HG03196 (cell line): ENCODE results near the gene ANKRD9.
"Not testable (repeated sequence)": the region's sequence is repeated elsewhere in the genome, so short reads cannot be mapped to it uniquely, and the experiment has no call there.

Source experiments
- ATAC-seq: cut with Tn5 transposase; IDR thresholded peaks from one replicate; pipeline ENCODE4 v1.9.1; 2021; ENCODE audit not compliant: unreplicated experiment

ANKRD9 gene

DNA sequence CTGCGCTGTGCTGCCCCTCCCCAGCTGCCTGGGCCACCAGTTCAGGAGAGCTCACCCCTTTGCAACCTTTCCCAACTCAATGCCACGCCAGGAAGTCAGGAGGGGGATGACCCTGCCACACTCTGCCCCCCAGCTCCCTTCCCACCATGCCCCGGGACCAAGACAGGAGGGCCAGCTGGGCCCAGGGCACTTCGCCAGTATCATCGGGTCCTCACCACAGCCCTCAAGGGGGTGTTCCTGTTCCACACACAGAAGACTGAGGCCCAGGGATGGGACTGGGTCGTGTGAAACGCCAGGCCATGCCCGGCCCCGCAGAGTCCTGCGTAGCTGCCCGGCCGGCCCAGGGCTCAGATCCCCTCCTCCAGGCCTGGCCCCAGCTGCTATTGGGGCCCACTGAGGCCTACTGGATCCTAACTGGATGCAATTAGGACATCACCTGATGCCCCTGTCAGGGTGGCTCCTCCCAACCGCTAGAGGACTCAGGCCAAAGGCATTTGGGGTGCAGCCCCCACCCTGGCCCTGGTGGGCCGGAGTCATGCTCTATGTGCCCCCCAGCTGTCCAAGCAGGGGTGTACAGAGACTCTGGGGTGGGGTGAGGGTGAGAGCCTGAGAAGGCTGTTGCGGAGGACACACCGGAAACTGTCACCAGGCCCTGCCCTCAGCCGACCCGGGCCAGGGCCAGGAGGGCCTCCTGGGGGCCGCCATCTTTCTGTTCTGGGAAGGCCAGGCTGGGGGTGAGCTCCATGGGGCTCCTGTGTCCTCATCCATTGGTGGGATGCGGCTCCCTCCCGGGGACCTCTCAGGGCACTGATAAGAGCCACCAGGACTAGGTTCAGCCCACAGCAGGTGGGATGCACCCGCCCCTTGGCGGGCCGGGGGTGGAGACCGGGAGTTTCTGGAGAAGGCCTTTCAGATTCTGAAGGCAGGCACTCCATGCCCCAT, 29.3 kb upstream of the ANKRD9 start:
- no peak for ATAC-seq

DNA sequence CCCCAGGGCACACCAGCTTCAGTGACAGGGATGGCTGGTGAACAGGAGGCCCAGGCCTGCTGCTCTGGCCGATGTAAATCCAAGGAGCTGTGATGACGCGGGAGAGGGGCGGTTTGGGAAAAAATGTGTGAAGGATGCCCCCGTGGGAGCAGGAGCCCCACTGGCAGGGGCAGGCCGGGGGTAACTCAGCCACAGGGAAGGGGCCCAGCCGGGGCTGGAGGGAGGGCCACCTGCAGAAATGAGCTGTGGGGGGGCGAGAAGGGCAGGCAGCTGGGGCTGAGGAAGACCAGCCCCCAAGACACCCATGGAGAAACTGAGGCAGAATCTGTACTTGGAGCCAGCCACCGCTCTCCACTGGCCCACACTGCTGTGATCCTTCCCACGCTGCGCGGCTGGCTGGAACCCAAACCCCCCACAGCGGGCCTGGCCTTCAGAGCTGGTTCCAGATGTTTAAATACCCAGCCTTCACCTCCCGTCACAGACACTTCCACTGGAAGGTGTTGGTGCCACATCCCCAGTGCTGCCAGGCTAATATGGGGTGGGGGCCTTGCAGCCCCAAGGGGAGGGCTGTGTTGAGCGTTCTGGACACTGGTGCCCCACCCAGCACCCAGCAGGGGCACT, 28.5 kb upstream of the ANKRD9 start:
- no peak for ATAC-seq

DNA sequence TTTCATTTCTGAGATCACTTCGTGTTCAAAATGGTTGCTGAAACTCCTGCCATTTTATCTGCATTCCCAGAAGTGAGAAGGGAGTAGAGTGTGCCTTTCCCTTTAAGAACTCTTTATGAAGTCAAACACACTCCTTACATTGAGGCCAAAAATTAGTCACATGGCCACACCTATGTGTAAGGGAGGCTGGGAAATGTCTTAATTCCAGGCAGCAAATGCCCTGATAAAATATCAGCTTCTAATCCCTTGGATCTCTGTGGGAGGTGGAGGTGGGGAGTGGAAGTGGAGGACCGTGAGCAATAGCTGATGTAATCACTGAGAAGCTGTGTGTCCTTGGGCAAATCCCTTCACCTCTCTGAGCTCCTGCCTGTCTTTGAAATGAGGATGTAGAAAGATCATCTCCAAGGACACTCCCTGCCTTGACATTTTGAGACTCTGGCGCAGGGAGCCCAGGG, 22.7 kb upstream of the ANKRD9 start:
- no peak for ATAC-seq

DNA sequence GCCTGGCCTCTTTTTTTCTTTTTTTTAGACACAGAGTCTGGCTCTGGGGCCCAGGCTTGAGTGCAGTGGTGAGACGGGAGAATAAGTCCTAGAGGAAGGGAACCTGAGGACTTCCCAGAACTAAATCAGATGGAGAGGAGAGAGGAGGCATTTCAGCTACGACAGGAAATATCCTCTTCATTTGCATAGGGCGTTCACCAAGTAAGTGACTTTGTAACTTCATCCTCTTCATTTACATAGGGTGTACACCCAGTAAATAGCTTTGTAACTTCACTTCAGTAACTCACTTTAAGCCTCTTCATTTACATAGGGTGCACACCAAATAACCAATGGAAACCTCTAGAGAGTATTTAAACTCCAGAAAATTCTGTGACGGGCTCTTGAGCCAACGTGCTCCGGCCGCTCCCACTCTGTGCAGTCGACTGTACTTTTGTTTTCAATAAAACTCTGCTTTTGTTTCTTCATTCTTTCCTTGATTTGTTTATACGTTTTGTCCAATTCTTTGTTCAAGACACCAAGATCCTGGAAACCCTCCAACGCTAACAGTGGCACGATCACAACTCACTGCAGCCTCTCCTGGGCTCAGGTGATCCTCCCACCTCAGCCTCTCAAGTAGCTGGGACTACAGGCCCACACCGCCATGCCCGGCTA, 21.4 kb upstream of the ANKRD9 start:
- ATAC-seq = no peak

DNA sequence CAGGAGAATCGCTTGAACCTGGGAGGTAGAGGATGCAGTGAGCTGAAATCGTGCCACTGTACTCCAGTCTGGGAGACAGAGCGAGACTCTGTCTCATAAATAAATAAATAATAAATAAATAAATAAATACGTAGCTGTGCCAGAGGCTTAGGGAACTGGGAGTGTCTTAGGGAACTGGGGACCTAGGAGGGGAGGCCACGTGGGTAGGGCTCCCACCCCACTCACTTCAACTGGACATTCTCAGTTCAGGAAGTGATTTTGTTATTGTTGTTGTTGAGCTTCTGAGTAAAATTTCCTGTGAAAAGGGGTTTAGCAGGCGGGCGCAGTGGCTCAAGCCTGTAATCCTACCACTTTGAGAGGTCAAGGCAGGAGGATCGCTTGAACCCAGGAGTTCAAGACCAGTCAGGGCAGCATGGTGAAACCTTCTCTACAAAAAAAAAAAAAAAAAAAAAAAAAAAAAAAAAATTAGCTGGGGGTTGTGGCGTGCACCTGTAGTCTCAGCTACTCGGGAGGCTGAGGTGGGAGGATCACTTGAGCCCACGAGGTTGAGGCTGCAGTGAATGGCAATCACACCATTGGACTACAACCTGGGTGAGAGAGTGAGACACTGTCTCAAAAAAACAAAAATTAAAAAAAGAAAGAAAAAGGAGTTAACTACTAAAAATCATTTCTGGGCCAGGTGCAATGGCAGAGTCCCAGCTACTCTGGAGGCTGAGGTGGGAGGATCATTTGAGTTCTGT, 19.0 kb upstream of the ANKRD9 start:
- ATAC-seq = no peak

DNA sequence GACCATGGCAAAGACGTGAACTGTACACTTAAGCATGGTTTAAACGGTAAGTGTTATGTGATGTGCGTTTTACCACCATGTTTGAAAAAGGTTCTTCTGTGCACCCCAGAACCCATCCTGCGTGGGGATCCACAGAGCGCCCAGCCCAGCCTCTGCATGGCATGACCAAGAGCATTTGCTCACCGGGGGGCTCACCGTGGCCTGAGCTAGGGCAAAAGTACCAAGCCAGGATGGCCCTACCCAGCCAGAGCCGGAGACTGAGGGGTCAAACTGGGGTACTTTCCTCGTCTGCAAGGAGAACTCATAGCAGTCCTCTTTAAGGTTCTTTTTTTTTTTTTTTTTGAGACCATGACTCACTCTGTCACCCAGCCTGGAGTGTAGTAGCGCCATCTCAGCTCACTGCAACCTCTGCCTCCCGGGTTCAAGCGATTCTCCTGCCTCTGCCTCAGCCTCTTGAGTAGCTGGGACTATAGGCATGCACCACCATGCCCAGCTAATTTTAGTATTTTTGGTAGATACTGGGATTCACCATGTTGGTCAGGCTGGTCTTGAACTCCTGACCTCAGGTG, 16.4 kb upstream of the ANKRD9 start:
- no peak for ATAC-seq

DNA sequence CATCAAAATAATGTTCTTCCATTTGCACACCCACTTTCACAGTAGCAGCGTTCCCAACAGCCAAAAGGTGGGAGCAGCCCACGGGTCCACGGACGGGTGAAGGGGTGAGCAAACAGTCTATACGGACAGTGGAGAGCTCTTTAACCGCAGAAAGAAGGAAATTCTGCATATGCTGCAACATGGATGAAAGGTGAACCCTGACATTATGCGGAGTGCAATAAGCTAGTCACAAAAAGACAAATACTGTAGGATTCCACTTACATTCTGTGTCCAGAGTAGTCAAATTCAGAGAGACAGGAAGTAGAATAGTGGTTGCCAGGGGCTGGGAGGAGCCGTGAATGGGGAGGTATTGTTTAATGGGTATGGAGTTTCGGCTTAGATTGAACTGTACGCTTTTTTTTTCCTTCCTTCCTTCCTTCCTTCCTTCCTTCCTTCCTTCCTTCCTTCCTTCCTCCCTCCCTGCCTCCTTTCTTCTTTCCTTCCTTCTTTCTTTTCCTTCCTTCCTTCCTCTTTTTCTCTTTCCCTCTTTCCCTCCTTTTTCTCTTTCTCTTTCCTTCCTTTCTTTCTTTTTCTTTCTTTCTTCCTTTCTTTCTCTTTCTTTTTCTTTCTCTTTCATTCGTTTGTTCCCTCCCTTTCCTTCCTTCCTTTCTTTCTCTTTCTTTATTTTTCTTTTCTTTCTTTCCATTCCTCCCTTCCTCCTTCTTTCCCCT, 15.8 kb upstream of the ANKRD9 start:
- ATAC-seq = no peak

DNA sequence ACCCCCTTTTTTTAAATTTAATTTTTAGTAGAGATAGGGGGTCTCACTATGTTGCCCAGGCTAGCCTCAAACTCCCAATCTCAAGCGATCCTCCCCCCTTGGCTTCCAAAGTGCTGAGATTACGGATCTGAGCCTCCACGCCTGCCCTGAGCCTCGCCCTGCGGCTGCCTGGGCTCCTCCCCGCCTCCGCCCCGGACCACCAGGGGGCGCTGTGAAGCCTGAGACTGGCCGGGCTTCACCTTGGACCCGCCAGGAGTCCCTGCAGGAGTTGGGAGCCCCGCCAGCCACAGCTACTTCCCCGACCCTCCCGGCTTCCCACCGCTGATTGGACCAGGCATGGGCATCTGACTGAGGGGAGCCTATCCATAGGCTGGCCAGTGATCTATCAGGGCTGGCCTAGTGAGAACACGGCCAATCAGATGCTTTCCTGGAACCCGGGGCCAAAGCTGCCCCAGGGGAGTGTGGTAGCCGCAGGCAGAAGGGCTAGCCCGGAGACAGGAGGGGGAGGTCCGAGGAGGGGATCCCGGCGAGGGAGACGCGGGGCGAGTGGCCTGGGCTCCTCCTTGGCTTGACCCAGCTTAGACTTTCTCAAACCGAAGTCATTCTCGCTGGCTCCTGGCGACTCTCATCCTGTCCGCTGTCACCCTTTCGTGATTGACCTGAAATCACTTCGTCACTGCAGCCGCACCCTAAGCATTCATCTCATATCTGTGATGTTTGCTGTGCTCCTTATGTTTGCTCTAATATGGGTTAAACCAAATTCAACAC, 15.1 kb upstream of the ANKRD9 start:
- ATAC-seq = peak; percentile 94

DNA sequence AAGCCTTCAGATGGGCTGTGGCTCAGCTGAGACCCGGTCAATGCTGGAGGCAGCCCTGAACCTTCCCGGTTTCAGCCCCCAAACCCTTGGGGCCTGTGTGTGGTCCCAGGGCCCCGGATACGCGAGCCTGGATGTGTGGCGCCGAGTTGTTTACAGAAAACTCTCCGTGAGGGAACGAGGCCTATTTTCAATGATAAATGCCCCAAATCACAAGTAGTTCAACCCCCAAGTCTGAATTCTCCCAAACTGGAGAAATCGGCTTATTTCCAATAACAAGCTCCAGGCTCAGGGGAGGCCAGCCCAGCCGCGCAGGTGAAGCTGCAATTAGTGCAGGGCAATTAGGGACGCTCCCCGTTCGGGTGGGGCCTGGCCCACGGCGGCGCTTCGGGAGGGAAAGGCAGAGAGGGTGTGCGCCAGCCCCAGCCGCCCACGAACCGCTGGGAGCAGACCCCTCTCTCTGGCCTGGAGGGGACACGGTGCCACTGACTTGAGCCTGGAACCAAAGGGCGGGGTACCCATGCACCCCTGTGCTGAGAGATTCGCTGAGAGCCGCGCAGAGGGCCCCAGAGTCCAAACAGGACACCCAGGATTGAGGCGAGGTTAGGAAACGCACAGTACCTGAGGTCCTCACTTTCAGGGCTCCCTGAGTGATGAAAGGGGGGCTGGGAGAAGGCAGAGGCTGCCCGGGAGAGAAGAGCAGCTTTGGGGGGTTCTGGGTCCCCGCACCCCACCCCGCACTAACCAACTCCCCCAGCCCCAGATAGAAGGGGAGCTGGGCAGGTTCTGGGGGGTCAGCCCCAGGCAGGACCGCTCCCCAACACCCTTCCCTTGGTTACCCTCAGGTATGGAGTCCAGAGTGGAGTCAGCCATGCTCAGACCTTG, 14.2 kb upstream of the ANKRD9 start:
- ATAC-seq = peak; percentile 11

DNA sequence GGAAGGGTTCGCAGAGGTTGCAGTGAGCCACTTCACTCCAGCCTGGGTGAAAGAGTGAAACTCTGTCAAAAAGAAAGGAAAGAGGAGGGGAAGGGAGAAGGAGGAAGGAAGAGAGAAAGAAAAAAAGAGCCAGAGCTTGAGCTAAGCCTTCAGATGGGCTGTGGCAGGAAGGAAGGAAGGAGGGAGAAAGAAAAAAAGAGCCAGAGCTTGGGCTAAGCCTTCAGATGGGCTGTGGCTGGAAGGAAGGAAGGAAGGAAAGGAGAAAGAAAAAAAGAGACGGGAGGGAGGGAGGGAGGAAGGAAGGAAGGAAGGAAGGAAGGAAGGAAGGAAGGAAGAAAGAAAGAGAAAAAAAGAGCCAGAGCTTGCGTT, 13.6 kb upstream of the ANKRD9 start:
- no peak for ATAC-seq

DNA sequence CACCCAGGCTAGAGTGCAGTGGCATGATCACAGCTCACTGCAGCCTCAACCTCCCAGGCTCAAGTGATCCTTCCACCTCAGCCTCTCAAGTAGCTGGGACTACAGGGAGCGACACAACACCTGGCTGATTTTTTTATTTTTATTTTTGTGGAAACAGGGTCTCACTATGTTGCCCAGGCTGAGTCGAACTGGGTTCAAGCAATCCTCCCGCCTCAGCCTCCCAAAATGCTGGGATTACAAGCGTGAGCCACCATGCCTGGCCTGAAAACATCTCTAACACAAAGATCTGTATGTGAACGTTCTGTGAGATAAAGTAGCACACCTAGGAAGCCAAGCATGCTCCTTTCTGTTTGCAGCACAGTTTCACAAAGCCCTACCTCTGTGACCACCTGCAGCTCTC, 10.1 kb upstream of the ANKRD9 start:
- not testable (repeated sequence) for ATAC-seq

DNA sequence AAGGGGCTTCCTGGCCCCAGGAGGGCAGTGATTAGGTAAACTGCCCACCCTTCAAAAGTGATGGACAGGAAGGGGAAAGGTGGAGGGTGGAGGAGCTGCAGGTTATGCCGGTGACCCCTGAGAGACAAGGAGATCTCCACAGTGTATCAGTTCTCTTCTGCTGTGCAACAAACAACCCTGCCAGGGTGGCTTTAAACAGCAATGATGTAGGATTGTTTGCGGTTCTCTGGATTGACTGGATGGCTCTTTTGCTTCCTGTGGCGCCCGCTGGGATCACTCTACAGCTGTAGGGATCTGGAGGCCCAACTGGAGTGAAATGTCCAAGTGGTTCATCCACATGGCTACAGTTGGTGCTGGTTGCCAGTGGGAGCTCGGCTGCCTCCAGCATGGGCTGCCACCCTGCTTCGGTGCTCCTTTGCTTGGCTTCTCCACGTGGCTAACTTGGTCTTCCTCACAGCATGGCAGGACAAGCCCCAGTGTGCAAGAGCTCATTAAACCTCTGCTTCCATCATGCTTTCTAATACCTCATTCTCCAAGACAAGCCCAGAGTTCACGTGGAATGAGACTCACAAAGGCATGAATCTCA, 8.6 kb upstream of the ANKRD9 start:
- no peak for ATAC-seq

DNA sequence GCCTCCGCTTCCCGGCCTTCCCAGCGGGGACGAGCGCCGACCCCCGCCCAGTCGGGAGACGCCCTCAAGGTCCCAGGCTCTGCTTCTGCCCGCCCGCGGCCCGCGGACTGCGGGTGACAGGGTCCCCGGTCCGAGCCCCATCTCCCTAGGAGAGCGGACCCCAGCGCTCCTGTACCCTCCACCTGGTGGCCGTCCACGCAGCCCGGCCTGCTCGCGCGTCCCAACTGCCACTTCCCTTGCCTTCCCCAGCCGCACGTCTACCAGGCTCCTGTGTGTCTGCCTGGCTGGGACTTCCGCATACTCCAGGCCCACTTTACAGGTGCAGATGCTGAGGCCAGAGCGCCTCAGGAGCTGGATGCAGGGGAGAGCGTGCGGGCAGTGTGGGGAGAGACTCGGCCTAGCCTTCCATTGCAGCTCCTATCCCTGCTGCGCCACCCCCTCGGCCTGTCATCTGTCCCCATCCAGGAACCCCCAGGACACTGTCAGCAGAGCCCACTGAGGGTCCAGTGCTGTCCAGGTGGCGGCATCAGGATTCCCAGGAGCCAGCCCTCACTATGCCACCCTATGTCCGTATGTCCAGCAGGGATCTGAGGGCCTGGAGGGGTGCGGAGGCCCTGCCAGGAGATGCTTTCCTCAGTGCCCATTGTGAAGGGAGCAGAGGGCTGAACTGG, 8.0 kb upstream of the ANKRD9 start:
- no peak for ATAC-seq

DNA sequence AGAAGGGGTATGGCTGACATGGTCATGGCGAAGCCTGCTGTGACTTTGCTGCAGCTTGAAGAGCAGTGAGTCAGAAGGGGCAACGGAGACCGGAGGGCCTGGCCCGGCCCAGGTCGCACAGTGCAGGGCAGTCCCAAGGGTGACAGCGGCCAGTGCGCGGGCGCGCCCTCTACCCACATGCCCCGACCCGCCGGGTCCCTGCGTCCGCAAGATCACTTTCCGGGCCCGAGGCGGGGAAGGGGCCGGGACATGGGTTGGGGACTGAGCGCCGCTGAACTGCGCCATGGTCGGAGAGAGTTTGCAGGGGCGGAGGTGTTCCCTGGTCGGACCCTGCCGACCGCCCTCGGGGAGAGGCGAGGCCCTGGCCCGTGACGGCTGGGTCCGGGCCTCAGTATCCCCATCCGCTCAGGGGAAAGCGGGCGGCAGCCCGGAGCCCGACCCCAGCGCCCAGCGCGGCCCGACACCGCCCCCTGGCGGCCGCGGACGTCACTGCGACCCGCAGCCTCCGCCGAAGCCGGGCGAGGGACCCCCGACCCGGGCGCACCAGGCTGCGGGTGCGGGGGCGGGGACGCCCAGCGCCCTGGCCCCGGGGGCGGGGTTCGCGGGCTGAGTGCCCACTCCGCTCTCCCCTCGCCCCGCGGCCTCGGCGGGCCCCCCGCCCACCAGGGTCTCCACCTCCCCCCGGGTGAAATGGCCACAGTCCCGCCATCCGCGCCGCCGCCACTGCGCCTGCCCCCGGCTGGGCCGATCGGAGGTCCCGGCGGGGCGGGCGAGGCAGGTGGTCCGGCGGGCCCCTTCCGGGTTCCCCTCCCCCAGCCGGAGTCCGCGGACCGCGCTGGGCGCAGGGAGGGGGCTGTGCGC, 7.2 kb upstream of the ANKRD9 start:
- ATAC-seq = peak; percentile 56

DNA sequence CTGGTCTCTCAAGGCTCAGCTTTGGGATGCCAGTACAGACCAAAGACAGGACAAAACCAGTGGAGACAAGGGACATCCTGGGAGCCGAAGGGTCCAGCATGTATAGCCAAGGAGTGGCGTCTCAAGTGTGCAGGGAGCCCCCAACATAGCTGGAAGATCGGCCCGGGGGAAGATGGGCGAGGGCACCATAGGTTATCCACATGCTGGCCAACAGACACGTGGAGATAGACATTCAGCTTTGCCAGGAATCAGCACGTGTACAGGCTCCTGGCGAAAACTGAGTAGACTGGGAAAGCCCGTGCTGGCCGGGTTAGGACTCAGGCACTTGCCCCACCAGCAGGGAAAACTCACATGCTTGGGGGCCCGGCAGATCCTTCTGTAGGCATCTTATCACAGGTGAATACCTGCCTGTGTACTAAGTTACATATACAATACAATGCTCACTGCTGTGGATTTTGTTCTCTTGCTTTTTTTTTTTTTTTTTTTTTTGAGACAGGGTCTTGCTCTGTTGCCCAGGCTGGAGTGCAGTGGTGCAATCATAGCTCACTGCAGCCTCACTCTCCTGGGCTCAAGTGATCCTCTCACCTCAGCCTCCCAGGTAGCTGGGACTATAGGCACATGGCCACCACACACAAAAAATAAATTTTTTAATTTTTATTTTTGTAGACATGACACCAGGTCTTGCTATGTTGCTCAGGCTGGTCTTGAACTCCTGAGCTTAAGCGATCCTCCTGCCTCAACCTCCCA, 5.6 kb upstream of the ANKRD9 start:
- no peak for ATAC-seq
